IMR-90 (cell line): ENCODE results near the gene ST8SIA4. TPM values are rescaled to one million over a fixed set of nuclear protein-coding genes. Genes with fewer than 3 reads are reported as not detected.

ENCODE experiments used
- ATAC-seq: fragments of 200-7000 bp; cut with Tn5 transposase; 2 replicates; pipeline ENCODE4 v1.9.1; 2020; ENCODE audit warnings: low read depth, mild to moderate bottlenecking, moderate library complexity
- BruUV-seq: library from RNA; stranded (reverse); fragments of 400-500 nt; replicated peaks from 2 replicates; lab custom pipeline; 2021; lab: Mats Ljungman, UMichigan
- CTCF ChIA-PET: fragments of 300-600 bp; formaldehyde crosslinking; extraction: SDS; loops from one replicate; lab custom pipeline; 2021; ENCODE audit warnings: antibody characterized with exemption; lab: Yijun Ruan, JAX
- POLR2A ChIA-PET: fragments of 300-600 bp; sonication (Branson Sonifier 250); formaldehyde crosslinking; loops from one replicate; lab custom pipeline; 2022; ENCODE audit warnings: antibody characterized with exemption; ENCODE audit not compliant: unreplicated experiment; lab: Charles Lee
- DNase-seq: peaks from one replicate; pipeline ENCODE4 v3.0.0; 2013
- H2AFZ ChIP-seq: replicated peaks from 2 replicates; pipeline ENCODE3; 2013; ENCODE audit warnings: low read length, mild to moderate bottlenecking; ENCODE audit not compliant: poor library complexity
- H2AK5ac ChIP-seq: 2 replicates; pipeline ENCODE4 v1.6.1; 2013; ENCODE audit warnings: low read depth, low read length, inconsistent platforms
- H2AK9ac ChIP-seq: replicated peaks from 2 replicates; pipeline ENCODE3; 2013; ENCODE audit warnings: mild to moderate bottlenecking, low read depth, low read length, moderate library complexity; ENCODE audit not compliant: poor library complexity
- H2BK120ac ChIP-seq: 2 replicates; pipeline ENCODE4 v1.6.1; 2013; ENCODE audit warnings: low read depth, low read length, inconsistent platforms
- H2BK15ac ChIP-seq: 3 replicates; pipeline ENCODE4 v1.6.1; 2013; ENCODE audit warnings: low read depth, low read length, inconsistent platforms
- H2BK20ac ChIP-seq: 2 replicates; pipeline ENCODE4 v1.6.1; 2013; ENCODE audit warnings: low read depth, mild to moderate bottlenecking, inconsistent platforms, low read length, moderate library complexity
- H2BK5ac ChIP-seq: 2 replicates; pipeline ENCODE4 v1.6.1; 2013; ENCODE audit warnings: mild to moderate bottlenecking, low read depth, low read length, inconsistent platforms; ENCODE audit not compliant: poor library complexity, severe bottlenecking
- H3K14ac ChIP-seq: replicated peaks from 2 replicates; pipeline ENCODE4 v1.6.1; 2013; ENCODE audit warnings: low read depth, low read length, inconsistent platforms
- H3K18ac ChIP-seq: 2 replicates; pipeline ENCODE4 v1.6.1; 2013; ENCODE audit warnings: low read depth, low read length, control low read depth
- H3K23ac ChIP-seq: 2 replicates; pipeline ENCODE4 v1.6.1; 2013; ENCODE audit warnings: low read depth, low read length, inconsistent platforms
- H3K27ac ChIP-seq: 2 replicates; pipeline ENCODE4 v1.5.1; 2013; ENCODE audit warnings: mild to moderate bottlenecking, control low read depth, low read length; ENCODE audit not compliant: insufficient read depth
- H3K27me3 ChIP-seq: 2 replicates; pipeline ENCODE4 v1.6.1; 2013; ENCODE audit warnings: low read length; ENCODE audit not compliant: control insufficient read depth, insufficient read depth
- H3K36me3 ChIP-seq: 2 replicates; pipeline ENCODE4 v1.6.1; 2013; ENCODE audit warnings: low read length, mixed read lengths; ENCODE audit not compliant: control insufficient read depth, insufficient read depth
- H3K4ac ChIP-seq: 2 replicates; pipeline ENCODE4 v1.6.1; 2013; ENCODE audit warnings: low read depth, low read length, inconsistent platforms
- H3K4me1 ChIP-seq: 2 replicates; pipeline ENCODE4 v1.6.1; 2013; ENCODE audit warnings: low read length, mixed read lengths; ENCODE audit not compliant: control insufficient read depth, insufficient read depth
- H3K4me2 ChIP-seq: 2 replicates; pipeline ENCODE4 v1.6.1; 2013; ENCODE audit warnings: low read depth, mild to moderate bottlenecking, control low read depth, low read length, moderate library complexity
- H3K4me3 ChIP-seq: 2 replicates; pipeline ENCODE4 v1.5.1; 2013; ENCODE audit warnings: low read depth, mild to moderate bottlenecking, control low read depth, low read length, moderate library complexity; ENCODE audit not compliant: insufficient read depth
- H3K56ac ChIP-seq: 2 replicates; pipeline ENCODE4 v1.6.1; 2013; ENCODE audit warnings: low read length, inconsistent platforms; ENCODE audit not compliant: insufficient read depth; ENCODE audit errors: extremely low read depth
- H3K79me1 ChIP-seq, 2 experiments: 2 replicates each; pipeline ENCODE4 v1.6.1; 2013; ENCODE audit warnings: low read length in 2 of 2, inconsistent platforms in 1 of 2, low read depth in 1 of 2
- H3K9ac ChIP-seq: 2 replicates; pipeline ENCODE4 v1.6.1; 2013; ENCODE audit warnings: low read depth, low read length, control low read depth
- H3K9me1 ChIP-seq: 2 replicates; pipeline ENCODE4 v1.6.1; 2013; ENCODE audit warnings: low read length, inconsistent platforms; ENCODE audit not compliant: insufficient read depth
- H3K9me3 ChIP-seq: 2 replicates; pipeline ENCODE4 v1.6.1; 2013; ENCODE audit warnings: low read length; ENCODE audit not compliant: control insufficient read depth, insufficient read depth
- H4K20me1 ChIP-seq: 2 replicates; pipeline ENCODE4 v1.6.1; 2013; ENCODE audit warnings: low read length, inconsistent platforms; ENCODE audit not compliant: insufficient read depth
- H4K5ac ChIP-seq: 2 replicates; pipeline ENCODE4 v1.6.1; 2013; ENCODE audit warnings: mild to moderate bottlenecking, low read depth, low read length, control low read depth
- H4K8ac ChIP-seq, 2 experiments: 2 replicates each; pipeline ENCODE4 v1.6.1; 2013; ENCODE audit warnings: low read depth in 2 of 2, low read length in 2 of 2, control low read depth in 1 of 2, inconsistent platforms in 1 of 2
- H4K91ac ChIP-seq: 2 replicates; pipeline ENCODE4 v1.6.1; 2013; ENCODE audit warnings: low read depth, low read length, inconsistent platforms; ENCODE audit not compliant: insufficient read depth
- BHLHE40 ChIP-seq: fragments of 150-350 bp; IDR thresholded peaks from 2 replicates; pipeline ENCODE4 v1.6.1; 2016; ENCODE audit warnings: mild to moderate bottlenecking, low read depth, low read length
- CEBPB ChIP-seq: IDR thresholded peaks from 2 replicates; pipeline ENCODE4 v1.6.1; 2012; ENCODE audit warnings: low read depth, low read length, improper control_type of control experiment
- CHD1 ChIP-seq: IDR thresholded peaks from 2 replicates; pipeline ENCODE4 v1.6.1; 2012; ENCODE audit warnings: low read depth, low read length, improper control_type of control experiment
- CTCF ChIP-seq: conservative IDR thresholded peaks from 2 replicates; pipeline ENCODE4 v1.5.1; 2012; ENCODE audit warnings: mild to moderate bottlenecking, low read depth, low read length, improper control_type of control experiment
- ELK1 ChIP-seq: fragments of 150-350 bp; IDR thresholded peaks from 2 replicates; pipeline ENCODE4 v1.6.1; 2016; ENCODE audit warnings: low read depth, mild to moderate bottlenecking, low read length, moderate library complexity, borderline replicate concordance
- FOS ChIP-seq: fragments of 150-350 bp; IDR thresholded peaks from 2 replicates; pipeline ENCODE4 v1.6.1; 2016; ENCODE audit warnings: low read depth, low read length
- MAFK ChIP-seq: IDR thresholded peaks from 2 replicates; pipeline ENCODE4 v1.6.1; 2012; ENCODE audit warnings: low read depth, low read length, improper control_type of control experiment
- MAZ ChIP-seq: IDR thresholded peaks from 2 replicates; pipeline ENCODE4 v1.6.1; 2012; ENCODE audit warnings: low read depth, mild to moderate bottlenecking, low read length, improper control_type of control experiment, moderate library complexity, borderline replicate concordance
- MXI1 ChIP-seq: IDR thresholded peaks from 2 replicates; pipeline ENCODE4 v1.6.1; 2012; ENCODE audit warnings: low read depth, mild to moderate bottlenecking, low read length, moderate library complexity, borderline replicate concordance
- NFE2L2 ChIP-seq: fragments of 150-350 bp; IDR thresholded peaks from 2 replicates; pipeline ENCODE4 v1.6.1; 2016; ENCODE audit warnings: low read depth, mild to moderate bottlenecking, low read length
- POLR2A ChIP-seq: IDR thresholded peaks from 2 replicates; pipeline ENCODE4 v1.6.1; 2012; ENCODE audit warnings: mild to moderate bottlenecking, low read depth, low read length
- RAD21 ChIP-seq: IDR thresholded peaks from 2 replicates; pipeline ENCODE4 v1.6.1; 2012; ENCODE audit warnings: low read length, improper control_type of control experiment
- RCOR1 ChIP-seq: IDR thresholded peaks from 2 replicates; pipeline ENCODE4 v1.6.1; 2012; ENCODE audit warnings: mild to moderate bottlenecking, low read length, improper control_type of control experiment; ENCODE audit not compliant: insufficient replicate concordance
- RFX5 ChIP-seq: IDR thresholded peaks from 2 replicates; pipeline ENCODE4 v1.8.0; 2012; ENCODE audit warnings: low read depth, mild to moderate bottlenecking, low read length, moderate library complexity
- SMC3 ChIP-seq: fragments of 150-350 bp; IDR thresholded peaks from 2 replicates; pipeline ENCODE4 v1.6.1; 2016; ENCODE audit warnings: low read depth, mild to moderate bottlenecking, antibody characterized with exemption, low read length, moderate library complexity
- USF2 ChIP-seq: fragments of 150-350 bp; IDR thresholded peaks from 2 replicates; pipeline ENCODE4 v1.6.1; 2017; ENCODE audit warnings: mild to moderate bottlenecking, antibody characterized with exemption, low read length, low read depth
- WGBS, 2 experiments: methylation state at CpG; one replicate each; pipeline versions ENCODE4 v1.1.5 to v1.1.7; 2013; ENCODE audit warnings: missing lambda C conversion rate in 2 of 2; ENCODE audit not compliant: insufficient read length in 1 of 2; ENCODE audit errors: extremely low coverage in 2 of 2; 5-methylcytosine and 5-hydroxymethylcytosine counted together
- dilution Hi-C: fragments of 300-500 bp; cut with HindIII; formaldehyde crosslinking; loops from one replicate; pipeline ENCODE4 v1.14.3; 2018; ENCODE audit warnings: low sequenced_read_pairs; ENCODE audit not compliant: unreplicated experiment
- in situ Hi-C: fragments of 300-500 bp; cut with MboI; formaldehyde crosslinking; loops from 3 replicates; pipeline ENCODE4 v1.14.3; 2019; ENCODE audit warnings: low sequenced_read_pairs, inconsistent platforms, mixed read lengths
- intact Hi-C: fragments of 100-400 bp; cut with micrococcal nuclease; formaldehyde crosslinking; loops from 2 replicates; pipeline ENCODE4 v1.10.0; 2022
- polyA plus RNA-seq, 3 experiments: library from polyadenylated mRNA; depleted of rRNA; stranded (reverse); fragments of >200 nt; gene quantifications; 2 replicates each; pipeline ENCODE4 v1.2.3, GENCODE V29; 2012; ENCODE audit warnings: low replicate concordance in 1 of 3
- total RNA-seq: library from RNA; depleted of rRNA; stranded (reverse); fragments of >200 nt; gene quantifications from 2 replicates; pipeline ENCODE4 v1.2.3, GENCODE V29; 2012

ST8SIA4 gene
- total and polyA plus RNA-seq, 2 of the 4 experiments (the other 2 are of a cell fraction) = 0.02 to 0.18 TPM

GRCh38 chr5:100846772-100847171 is 56.3 kb downstream of the ST8SIA4 start:
- Histone ChIP-seq H3K14ac (no peak overlapping the region), H3K27me3 (no peaks in the 10 kb centered on the region), H3K4me1 (no peaks in the 10 kb centered on the region), H3K79me1 (no peaks in the 10 kb centered on the region), H2BK5ac (no peak overlapping the region), H3K4ac (no peak overlapping the region), H3K36me3 (no peaks in the 10 kb centered on the region), H4K8ac (no peak overlapping the region), H2AK9ac (no peak overlapping the region), H3K56ac (no peak overlapping the region), H2AK5ac (no peak overlapping the region), H2AFZ (no peak overlapping the region), H4K5ac (no peak overlapping the region), H4K20me1 (no peaks in the 10 kb centered on the region), H3K4me2 (no peak overlapping the region), H3K9me1 (no peaks in the 10 kb centered on the region), H2BK15ac (no peak overlapping the region), H2BK120ac (no peak overlapping the region), H4K91ac (no peak overlapping the region), H3K23ac (no peak overlapping the region), H3K18ac (no peak overlapping the region), H2BK20ac (no peak overlapping the region), H3K27ac (no peak overlapping the region), H3K9me3 (no peaks in the 10 kb centered on the region), H3K9ac (no peak overlapping the region), H3K4me3 (no peak overlapping the region)
- ChIA-PET POLR2A (no interaction called here), CTCF (no interaction called here)
- dilution Hi-C loops (no loop called here), in situ Hi-C loops (no loop called here), intact Hi-C loops (no loop called here)
- BruUV-seq = no TSS peak
- WGBS, 2 experiments = no CpG with 5 or more reads among the region's 4 CpGs
- DNase-seq (no peak), ATAC-seq (no peak)
- TF ChIP-seq ELK1 = no peak
- TF ChIP-seq NFE2L2 = no peak
- TF ChIP-seq USF2 = no peak
- TF ChIP-seq CTCF = no peak
- no peak for TF ChIP-seq RAD21
- TF ChIP-seq FOS = no peak
- TF ChIP-seq MAFK = no peak
- no peak for TF ChIP-seq BHLHE40
- no peak for TF ChIP-seq MXI1
- no peak for TF ChIP-seq RCOR1
- no peak for TF ChIP-seq CEBPB
- TF ChIP-seq RFX5 = no peak
- no peak for TF ChIP-seq POLR2A
- no peak for TF ChIP-seq CHD1
- TF ChIP-seq SMC3 = no peak
- TF ChIP-seq MAZ = no peak
